Endothelial cell (in vitro differentiated cells): ENCODE data around the gene KRTAP10-6. TPM values are rescaled to one million over a fixed set of nuclear protein-coding genes. Genes with fewer than 3 reads are reported as not detected.

Experiments
- DNase-seq: peaks from one replicate; pipeline ENCODE4 v3.0.0; 2021; ENCODE audit warnings: low spot score
- H3K27ac Mint-ChIP-seq: one replicate; pipeline ENCODE4 v1.8.0; 2021; ENCODE audit warnings: mixed read lengths, inconsistent platforms; ENCODE audit not compliant: unreplicated experiment
- H3K27me3 Mint-ChIP-seq: one replicate; pipeline ENCODE4 v1.8.0; 2021; ENCODE audit warnings: mild to moderate bottlenecking, moderate library complexity, mixed read lengths, inconsistent platforms; ENCODE audit not compliant: unreplicated experiment
- H3K36me3 Mint-ChIP-seq: one replicate; pipeline ENCODE4 v1.8.0; 2021; ENCODE audit warnings: mild to moderate bottlenecking, low read depth, mixed read lengths, inconsistent platforms; ENCODE audit not compliant: unreplicated experiment
- H3K4me1 Mint-ChIP-seq: one replicate; pipeline ENCODE4 v1.8.0; 2021; ENCODE audit warnings: mild to moderate bottlenecking, mixed read lengths, inconsistent platforms; ENCODE audit not compliant: unreplicated experiment
- H3K4me3 Mint-ChIP-seq: one replicate; pipeline ENCODE4 v1.8.0; 2021; ENCODE audit warnings: mild to moderate bottlenecking, mixed read lengths, inconsistent platforms; ENCODE audit not compliant: unreplicated experiment
- H3K9me3 Mint-ChIP-seq: one replicate; pipeline ENCODE4 v1.8.0; 2021; ENCODE audit warnings: mixed read lengths, inconsistent platforms; ENCODE audit not compliant: unreplicated experiment
- total RNA-seq: library from RNA; stranded (reverse); fragmentation: NEBNext Ultra II Directional; extraction: Animal tissue kit (Norgen Biotek cat#: 25700); gene quantifications from one replicate; pipeline ENCODE4 v1.2.1, GENCODE V29; 2021; ENCODE audit not compliant: unreplicated experiment
- TF ChIP-seq, protein P1 (sequence below): fragments of 200-600 bp; sonication (generic); IDR thresholded peaks from one replicate; pipeline ENCODE4 v1.5.0; 2021; ENCODE audit warnings: antibody characterized with exemption; ENCODE audit not compliant: unreplicated experiment

The KRTAP10-6 gene
- total RNA-seq, 1 donor from 2014 or later, result not detected

DNA sequence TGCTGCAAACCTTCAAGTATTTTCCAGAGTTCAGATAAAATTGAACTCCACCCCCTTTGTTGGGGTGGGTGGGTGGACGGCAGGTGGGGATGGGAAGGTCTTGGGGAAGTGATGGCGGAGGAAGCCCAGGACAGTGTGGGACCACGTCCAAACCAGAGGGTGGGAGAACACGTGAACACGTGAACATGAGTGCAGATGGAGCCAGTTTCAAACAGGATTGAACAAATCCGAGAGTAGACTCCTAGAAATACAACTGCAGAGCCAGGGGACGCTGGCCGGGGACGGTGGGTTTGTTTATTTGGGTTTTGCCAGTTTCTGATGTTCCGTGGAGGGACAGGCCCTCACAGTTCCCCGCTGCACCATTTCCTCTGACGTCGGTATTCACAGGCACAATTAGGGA is 43.9 kb downstream of the KRTAP10-6 start:
- H3K27ac Mint-ChIP-seq, result no peak overlapping the region
- DNase-seq, result no peak
- peaks cover 10% of the 10 kb centered on the region for H3K36me3 Mint-ChIP-seq
- peaks cover 2% of the 10 kb centered on the region for H3K27me3 Mint-ChIP-seq
- peaks cover 18% of the 10 kb centered on the region for H3K4me1 Mint-ChIP-seq
- no peak overlapping the region for H3K4me3 Mint-ChIP-seq
- TF ChIP-seq, protein P1, sequence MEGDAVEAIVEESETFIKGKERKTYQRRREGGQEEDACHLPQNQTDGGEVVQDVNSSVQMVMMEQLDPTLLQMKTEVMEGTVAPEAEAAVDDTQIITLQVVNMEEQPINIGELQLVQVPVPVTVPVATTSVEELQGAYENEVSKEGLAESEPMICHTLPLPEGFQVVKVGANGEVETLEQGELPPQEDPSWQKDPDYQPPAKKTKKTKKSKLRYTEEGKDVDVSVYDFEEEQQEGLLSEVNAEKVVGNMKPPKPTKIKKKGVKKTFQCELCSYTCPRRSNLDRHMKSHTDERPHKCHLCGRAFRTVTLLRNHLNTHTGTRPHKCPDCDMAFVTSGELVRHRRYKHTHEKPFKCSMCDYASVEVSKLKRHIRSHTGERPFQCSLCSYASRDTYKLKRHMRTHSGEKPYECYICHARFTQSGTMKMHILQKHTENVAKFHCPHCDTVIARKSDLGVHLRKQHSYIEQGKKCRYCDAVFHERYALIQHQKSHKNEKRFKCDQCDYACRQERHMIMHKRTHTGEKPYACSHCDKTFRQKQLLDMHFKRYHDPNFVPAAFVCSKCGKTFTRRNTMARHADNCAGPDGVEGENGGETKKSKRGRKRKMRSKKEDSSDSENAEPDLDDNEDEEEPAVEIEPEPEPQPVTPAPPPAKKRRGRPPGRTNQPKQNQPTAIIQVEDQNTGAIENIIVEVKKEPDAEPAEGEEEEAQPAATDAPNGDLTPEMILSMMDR, result no peak
- H3K9me3 Mint-ChIP-seq, result no peaks in the 10 kb centered on the region

DNA sequence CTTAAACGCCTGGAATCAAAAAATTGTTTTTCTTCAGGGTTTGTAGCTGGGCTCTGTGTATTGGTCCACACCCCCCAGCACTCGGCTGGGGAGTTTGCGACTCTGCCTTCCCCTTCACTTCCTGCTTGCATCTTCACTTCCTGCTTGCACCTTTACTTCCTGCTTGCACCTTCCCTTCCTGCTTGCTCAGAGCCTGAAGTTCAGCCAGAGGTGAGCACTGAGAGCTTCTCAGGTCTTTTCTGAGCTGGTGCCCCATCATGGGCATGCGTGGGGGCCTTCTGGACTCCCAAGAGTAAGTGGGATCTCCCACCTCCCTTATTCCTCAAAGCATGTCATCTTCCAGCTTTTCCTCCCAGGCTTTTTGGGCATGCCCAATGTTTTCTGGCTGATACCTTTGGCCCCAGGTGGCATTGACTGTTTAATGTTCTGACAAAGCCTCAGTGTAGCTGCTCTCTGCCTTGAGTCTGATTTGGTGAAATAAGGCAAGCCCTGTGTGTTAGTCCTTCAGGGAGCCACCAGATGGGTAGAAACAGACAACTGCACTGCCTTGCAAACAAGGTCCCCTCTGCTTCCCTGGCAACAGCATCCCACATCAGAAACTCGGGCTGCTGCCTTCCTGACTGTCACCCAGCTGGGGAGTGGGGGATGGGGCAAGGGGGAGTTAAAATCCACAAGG is 44.5 kb downstream of the KRTAP10-6 start:
- peaks cover 18% of the 10 kb centered on the region for H3K4me1 Mint-ChIP-seq
- no peak for DNase-seq
- H3K9me3 Mint-ChIP-seq, result no peaks in the 10 kb centered on the region
- H3K27ac Mint-ChIP-seq, result no peak overlapping the region
- TF ChIP-seq, protein P1, result no peak
- no peak overlapping the region for H3K4me3 Mint-ChIP-seq
- H3K36me3 Mint-ChIP-seq, result peaks cover 10% of the 10 kb centered on the region
- H3K27me3 Mint-ChIP-seq, result peaks cover 2% of the 10 kb centered on the region

DNA sequence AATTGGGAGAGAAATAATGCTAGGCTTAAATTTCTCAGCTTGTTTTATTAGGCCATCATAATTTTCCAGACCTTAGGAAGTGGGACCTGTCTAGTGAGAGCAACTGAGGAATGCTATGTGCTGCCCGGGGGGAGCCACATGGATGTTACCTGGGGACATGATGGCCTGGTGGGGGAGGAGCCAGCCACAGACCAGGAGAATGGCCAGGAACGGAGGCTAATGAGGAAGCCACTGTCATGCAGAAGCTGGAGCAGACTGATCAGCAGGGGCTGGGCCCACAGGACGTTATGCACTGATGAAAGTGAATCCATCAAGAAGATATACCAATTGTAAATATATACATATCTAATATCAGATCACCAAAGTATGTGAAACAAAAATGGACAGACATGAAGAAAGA is 47.7 kb downstream of the KRTAP10-6 start:
- Mint-ChIP-seq H3K27me3 (peaks cover 4% of the 10 kb centered on the region), H3K36me3 (peaks cover 14% of the 10 kb centered on the region), H3K27ac (no peak overlapping the region), H3K4me3 (no peak overlapping the region), H3K9me3 (no peaks in the 10 kb centered on the region), H3K4me1 (peaks cover 18% of the 10 kb centered on the region)
- TF ChIP-seq, protein P1, result no peak
- no peak for DNase-seq

DNA sequence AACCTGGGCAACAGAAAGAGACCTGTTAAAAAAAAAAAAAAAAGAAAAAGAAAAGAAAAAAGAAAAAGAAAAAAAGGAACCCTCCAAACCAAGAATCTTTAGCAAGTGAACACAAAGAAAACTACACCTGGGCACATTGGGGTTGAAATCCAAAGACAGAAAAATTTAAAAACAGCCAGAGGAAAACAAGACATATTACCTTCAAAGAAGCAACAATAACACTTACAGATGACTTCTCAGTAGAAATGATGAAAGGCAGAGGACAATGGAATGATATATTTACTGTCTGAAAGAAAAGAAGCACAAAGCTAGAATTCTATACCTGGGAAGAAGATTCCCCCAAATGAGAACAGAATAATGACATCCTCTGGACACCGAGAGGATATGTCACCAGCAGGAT is 49.6 kb downstream of the KRTAP10-6 start:
- TF ChIP-seq, protein P1, result no peak
- H3K9me3 Mint-ChIP-seq, result no peaks in the 10 kb centered on the region
- DNase-seq, result no peak

More for the DNA sequence above, 49.6 kb downstream of the KRTAP10-6 start:
- no peak overlapping the region for H3K27ac Mint-ChIP-seq
- no peak overlapping the region for H3K4me3 Mint-ChIP-seq
- peaks cover 6% of the 10 kb centered on the region for H3K27me3 Mint-ChIP-seq
- H3K4me1 Mint-ChIP-seq, result peaks cover 7% of the 10 kb centered on the region
- peaks cover 13% of the 10 kb centered on the region for H3K36me3 Mint-ChIP-seq

Other genes with a start within 250 kb of the KRTAP10-6 start
- gene TRPM2, start 238.9 kb downstream of the KRTAP10-6 start, total RNA-seq, result 0.15 TPM
- 9.1 TPM for gene LRRC3, start 137.0 kb downstream of the KRTAP10-6 start, total RNA-seq
- gene KRTAP10-1, start 52.3 kb downstream of the KRTAP10-6 start, total RNA-seq, result not detected
- not detected for gene KRTAP10-2, start 41.0 kb downstream of the KRTAP10-6 start, total RNA-seq
- not detected for gene KRTAP10-3, start 33.7 kb downstream of the KRTAP10-6 start, total RNA-seq
- gene KRTAP10-4, start 18.8 kb downstream of the KRTAP10-6 start, total RNA-seq, result not detected
- not detected for gene KRTAP10-5, start 11.9 kb downstream of the KRTAP10-6 start, total RNA-seq
- not detected for gene KRTAP10-7, start 8.1 kb upstream of the KRTAP10-6 start, total RNA-seq
- gene KRTAP10-8, start 19.6 kb upstream of the KRTAP10-6 start, total RNA-seq, result not detected
- not detected for gene KRTAP10-9, start 34.6 kb upstream of the KRTAP10-6 start, total RNA-seq
- gene KRTAP10-10, start 44.9 kb upstream of the KRTAP10-6 start, total RNA-seq, result not detected
- gene KRTAP10-11, start 53.9 kb upstream of the KRTAP10-6 start, total RNA-seq, result not detected
- not detected for gene KRTAP12-4, start 62.2 kb upstream of the KRTAP10-6 start, total RNA-seq
- gene KRTAP12-3, start 65.4 kb upstream of the KRTAP10-6 start, total RNA-seq, result not detected
- not detected for gene KRTAP12-2, start 74.4 kb upstream of the KRTAP10-6 start, total RNA-seq
- not detected for gene KRTAP12-1, start 89.7 kb upstream of the KRTAP10-6 start, total RNA-seq
- gene KRTAP10-12, start 104.7 kb upstream of the KRTAP10-6 start, total RNA-seq, result not detected
- not detected for gene TSPEAR, start 119.1 kb upstream of the KRTAP10-6 start, total RNA-seq
- gene UBE2G2, start 209.3 kb upstream of the KRTAP10-6 start, total RNA-seq, result 49.6 TPM
- 69.0 TPM for gene SUMO3, start 225.6 kb upstream of the KRTAP10-6 start, total RNA-seq